A673 (cell line): Measurements from ENCODE around the gene MIA2.

ENCODE experiments used
- EZH2 ChIP-seq: fragments of 200-600 bp; sonication (generic); IDR thresholded peaks from 2 replicates; pipeline ENCODE4 v1.6.1; 2017; ENCODE audit warnings: borderline replicate concordance, low read depth, mild to moderate bottlenecking, mixed read lengths, antibody characterized with exemption, low read length; ENCODE audit not compliant: poor library complexity, severe bottlenecking
- TF ChIP-seq, protein P1 (sequence below): fragments of 300-800, 200-600 bp; sonication (generic); conservative IDR thresholded peaks from 2 replicates; pipeline ENCODE4 v1.5.1; 2017; ENCODE audit warnings: low read depth, mild to moderate bottlenecking, antibody characterized with exemption, low read length, moderate library complexity, mixed read lengths

DNA sequence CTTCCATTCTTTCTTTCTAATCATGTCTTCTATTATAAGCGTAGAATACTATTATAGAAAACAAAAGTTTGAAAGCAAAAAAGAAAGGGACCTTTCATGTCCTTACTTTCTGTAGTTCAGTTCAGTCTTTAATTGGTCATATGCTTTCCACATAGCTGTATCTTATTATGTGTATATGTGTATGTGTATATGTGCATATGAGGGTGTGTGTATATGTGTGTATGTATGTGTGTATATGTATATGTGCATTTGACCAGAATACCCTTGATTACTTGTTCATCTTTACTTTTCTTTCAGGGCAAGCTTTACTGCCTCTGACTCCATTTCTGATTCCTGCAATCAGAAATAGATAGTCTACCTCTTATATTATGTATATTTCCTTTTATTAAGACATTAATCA is 109.9 kb downstream of the MIA2 start:
- TF ChIP-seq, protein P1, sequence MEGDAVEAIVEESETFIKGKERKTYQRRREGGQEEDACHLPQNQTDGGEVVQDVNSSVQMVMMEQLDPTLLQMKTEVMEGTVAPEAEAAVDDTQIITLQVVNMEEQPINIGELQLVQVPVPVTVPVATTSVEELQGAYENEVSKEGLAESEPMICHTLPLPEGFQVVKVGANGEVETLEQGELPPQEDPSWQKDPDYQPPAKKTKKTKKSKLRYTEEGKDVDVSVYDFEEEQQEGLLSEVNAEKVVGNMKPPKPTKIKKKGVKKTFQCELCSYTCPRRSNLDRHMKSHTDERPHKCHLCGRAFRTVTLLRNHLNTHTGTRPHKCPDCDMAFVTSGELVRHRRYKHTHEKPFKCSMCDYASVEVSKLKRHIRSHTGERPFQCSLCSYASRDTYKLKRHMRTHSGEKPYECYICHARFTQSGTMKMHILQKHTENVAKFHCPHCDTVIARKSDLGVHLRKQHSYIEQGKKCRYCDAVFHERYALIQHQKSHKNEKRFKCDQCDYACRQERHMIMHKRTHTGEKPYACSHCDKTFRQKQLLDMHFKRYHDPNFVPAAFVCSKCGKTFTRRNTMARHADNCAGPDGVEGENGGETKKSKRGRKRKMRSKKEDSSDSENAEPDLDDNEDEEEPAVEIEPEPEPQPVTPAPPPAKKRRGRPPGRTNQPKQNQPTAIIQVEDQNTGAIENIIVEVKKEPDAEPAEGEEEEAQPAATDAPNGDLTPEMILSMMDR, result no peak
- no peak for TF ChIP-seq EZH2
